Upper lobe of left lung (tissue), 6 donors: ENCODE results near the gene RAB6B. TPM values are rescaled to one million over a fixed set of nuclear protein-coding genes. Genes with fewer than 3 reads are reported as not detected.

Source experiments
- ATAC-seq, 2 donors: fragments of 200-7000 bp; cut with Tn5 transposase; one replicate each; pipeline ENCODE4 v1.9.1; 2022; ENCODE audit warnings: mild to moderate bottlenecking in 2 of 2, moderate library complexity in 2 of 2; ENCODE audit not compliant: low FRiP score in 2 of 2
- DNase-seq, 2 donors: peaks; one replicate each; pipeline ENCODE4 v3.0.0-alpha.2; 2019 to 2020
- H3K27ac ChIP-seq, 4 donors: fragments of 200-600 bp; sonication (generic); one replicate each; pipeline ENCODE4 v1.5.1; 2016 to 2019
- H3K27me3 ChIP-seq, 4 donors: fragments of 200-600 bp; sonication (generic); one replicate each; pipeline ENCODE4 v1.5.1; 2017 to 2019
- H3K36me3 ChIP-seq, 4 donors: fragments of 200-600 bp; sonication (generic); one replicate each; pipeline ENCODE4 v1.5.1; 2016 to 2019
- H3K4me1 ChIP-seq, 4 donors: fragments of 200-600 bp; sonication (generic); one replicate each; pipeline ENCODE4 v1.5.1; 2018 to 2019
- H3K4me3 ChIP-seq, 4 donors: fragments of 200-600 bp; sonication (generic); one replicate each; pipeline ENCODE4 v1.5.1; 2017 to 2019; ENCODE audit warnings: mild to moderate bottlenecking in 2 of 4, moderate library complexity in 1 of 4
- H3K9me3 ChIP-seq, 4 donors: fragments of 200-600 bp; sonication (generic); one replicate each; pipeline ENCODE4 v1.5.1; 2018 to 2019
- EP300 ChIP-seq, 4 donors: sonication (generic); formaldehyde crosslinking; IDR thresholded peaks; one replicate each; pipeline ENCODE4 v1.5.1; 2017; ENCODE audit warnings: antibody characterized with exemption in 4 of 4, control low read depth in 2 of 4
- POLR2A ChIP-seq, 4 donors: fragments of 450-650 bp; IDR thresholded peaks; one replicate each; pipeline ENCODE4 v1.5.1; 2016 to 2017; ENCODE audit warnings: antibody characterized with exemption in 4 of 4, mild to moderate bottlenecking in 2 of 4
- POLR2AphosphoS5 ChIP-seq, 2 donors: sonication (generic); formaldehyde crosslinking; IDR thresholded peaks; one replicate each; pipeline ENCODE4 v1.5.1; 2017; ENCODE audit warnings: antibody characterized with exemption in 2 of 2
- WGBS, 2 donors: methylation state at CpG; one replicate each; pipeline ENCODE4 v1.1.5; 2017 to 2018; 5-methylcytosine and 5-hydroxymethylcytosine counted together
- total RNA-seq, 6 donors: library from RNA; depleted of rRNA in 4 of 6; stranded (reverse); fragments of >200 nt in 4 of 6; gene quantifications; one replicate each; pipeline versions ENCODE4 v1.1.0 to v1.2.1, GENCODE V29; 2016 to 2021
- TF ChIP-seq, protein P1 (sequence below), 6 experiments: fragments of 450-650 bp in 4 of 6; fragments of 200-600 bp in 2 of 6; sonication (generic) in 2 of 6; IDR thresholded peaks; one replicate each; pipeline ENCODE4 v1.5.1; 2016 to 2019; ENCODE audit warnings: antibody characterized with exemption in 6 of 6
- donor health status: DM: no; HTN: no; CAD: no; lungs with moderate emphysema.
- donor health status: DM: no; HTN: yes; CAD: no; lungs with severe emphysema.

The RAB6B gene
- total RNA-seq, 6 donors from 2014 or later: 1.00 to 6.3 (median 2.8) TPM

GRCh38 chr3:133830071-133830470 is 65.6 kb downstream of the RAB6B start:
- H3K36me3 ChIP-seq: no peaks in the 10 kb centered on the region
- WGBS, 2 donors: 87 to 93% methylated on average over 3 of the region's 3 CpGs
- no peaks in the 10 kb centered on the region for H3K27me3 ChIP-seq
- H3K4me3 ChIP-seq: no peak overlapping the region
- no peak overlapping the region for H3K27ac ChIP-seq
- ATAC-seq (no peak), DNase-seq (no peak)
- H3K9me3 ChIP-seq: no peaks in the 10 kb centered on the region
- H3K4me1 ChIP-seq: no peaks in the 10 kb centered on the region
- no peak for TF ChIP-seq POLR2AphosphoS5 (IDR thresholded peaks at IDR 0.05)
- TF ChIP-seq, protein P1, sequence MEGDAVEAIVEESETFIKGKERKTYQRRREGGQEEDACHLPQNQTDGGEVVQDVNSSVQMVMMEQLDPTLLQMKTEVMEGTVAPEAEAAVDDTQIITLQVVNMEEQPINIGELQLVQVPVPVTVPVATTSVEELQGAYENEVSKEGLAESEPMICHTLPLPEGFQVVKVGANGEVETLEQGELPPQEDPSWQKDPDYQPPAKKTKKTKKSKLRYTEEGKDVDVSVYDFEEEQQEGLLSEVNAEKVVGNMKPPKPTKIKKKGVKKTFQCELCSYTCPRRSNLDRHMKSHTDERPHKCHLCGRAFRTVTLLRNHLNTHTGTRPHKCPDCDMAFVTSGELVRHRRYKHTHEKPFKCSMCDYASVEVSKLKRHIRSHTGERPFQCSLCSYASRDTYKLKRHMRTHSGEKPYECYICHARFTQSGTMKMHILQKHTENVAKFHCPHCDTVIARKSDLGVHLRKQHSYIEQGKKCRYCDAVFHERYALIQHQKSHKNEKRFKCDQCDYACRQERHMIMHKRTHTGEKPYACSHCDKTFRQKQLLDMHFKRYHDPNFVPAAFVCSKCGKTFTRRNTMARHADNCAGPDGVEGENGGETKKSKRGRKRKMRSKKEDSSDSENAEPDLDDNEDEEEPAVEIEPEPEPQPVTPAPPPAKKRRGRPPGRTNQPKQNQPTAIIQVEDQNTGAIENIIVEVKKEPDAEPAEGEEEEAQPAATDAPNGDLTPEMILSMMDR (IDR thresholded peaks at IDR 0.05): no peak
- no peak for TF ChIP-seq EP300 (IDR thresholded peaks at IDR 0.05)
- no peak for TF ChIP-seq POLR2A (IDR thresholded peaks at IDR 0.05)

GRCh38 chr3:133829310-133829707 is 66.4 kb downstream of the RAB6B start:
- ATAC-seq (no peak), DNase-seq (no peak)
- Histone ChIP-seq H3K4me3 (no peak overlapping the region), H3K27me3 (no peaks in the 10 kb centered on the region), H3K36me3 (peaks cover 0 to 6% (median 1%) of the 10 kb centered on the region in 4 donors), H3K9me3 (no peaks in the 10 kb centered on the region), H3K27ac (no peak overlapping the region), H3K4me1 (no peaks in the 10 kb centered on the region)
- 73% methylated on average over 3 of the region's 3 CpGs; no CpG with 5 or more reads in 1 of the 2 donors for WGBS, 2 donors
- TF ChIP-seq EP300 (IDR thresholded peaks at IDR 0.05) (no peak), POLR2A (IDR thresholded peaks at IDR 0.05) (no peak)
- TF ChIP-seq, protein P1 (IDR thresholded peaks at IDR 0.05): no peak

DNA sequence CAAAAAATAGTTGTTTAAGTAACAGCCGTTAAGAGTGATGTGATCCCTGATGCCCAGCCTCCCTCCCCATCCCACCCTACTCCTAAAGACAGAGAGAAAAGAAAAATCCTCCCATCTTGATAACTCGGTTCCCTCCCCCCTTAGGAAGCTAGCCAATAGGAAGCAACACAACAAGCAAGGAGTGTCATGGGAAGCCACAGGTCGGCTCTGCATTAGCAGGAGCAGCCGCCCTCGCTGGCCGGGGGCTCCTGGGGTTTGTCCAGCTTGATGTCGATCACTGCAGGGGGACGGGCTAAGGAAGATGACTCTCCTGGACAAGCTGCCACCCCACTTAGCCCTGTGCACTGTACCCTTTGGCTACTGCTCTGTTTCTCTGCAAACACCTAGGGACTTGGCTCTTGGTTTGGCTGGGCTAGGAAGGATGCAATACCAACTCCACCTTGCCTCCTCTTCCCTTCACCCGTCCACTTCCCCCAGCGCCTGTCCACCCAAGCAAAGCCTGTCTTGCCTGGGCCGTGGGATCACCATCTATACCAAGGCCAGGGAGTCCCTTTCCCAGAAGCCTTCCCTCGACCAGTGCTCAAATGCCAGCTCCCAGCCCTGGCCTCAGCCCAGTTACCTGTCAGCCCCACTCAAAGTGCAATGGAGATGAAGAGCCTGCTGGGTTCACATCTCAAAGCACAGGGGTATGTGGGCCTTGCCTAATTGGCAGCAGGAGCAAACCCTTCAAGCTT is 66.9 kb downstream of the RAB6B start:
- H3K27ac ChIP-seq: no peak overlapping the region
- 76 to 80% methylated on average over 9 to 12 of the region's 12 CpGs for WGBS, 2 donors
- DNase-seq: no peak
- TF ChIP-seq POLR2A (IDR thresholded peaks at IDR 0.05) (no peak), EP300 (IDR thresholded peaks at IDR 0.05) (no peak), POLR2AphosphoS5 (IDR thresholded peaks at IDR 0.05) (no peak)
- TF ChIP-seq, protein P1 (IDR thresholded peaks at IDR 0.05): no peak
- no peak for ATAC-seq
- peaks cover 0 to 12% (median 3%) of the 10 kb centered on the region in 4 donors for H3K36me3 ChIP-seq
- H3K4me1 ChIP-seq: no peaks in the 10 kb centered on the region
- H3K4me3 ChIP-seq: no peak overlapping the region
- no peaks in the 10 kb centered on the region for H3K9me3 ChIP-seq
- H3K27me3 ChIP-seq: no peaks in the 10 kb centered on the region

DNA sequence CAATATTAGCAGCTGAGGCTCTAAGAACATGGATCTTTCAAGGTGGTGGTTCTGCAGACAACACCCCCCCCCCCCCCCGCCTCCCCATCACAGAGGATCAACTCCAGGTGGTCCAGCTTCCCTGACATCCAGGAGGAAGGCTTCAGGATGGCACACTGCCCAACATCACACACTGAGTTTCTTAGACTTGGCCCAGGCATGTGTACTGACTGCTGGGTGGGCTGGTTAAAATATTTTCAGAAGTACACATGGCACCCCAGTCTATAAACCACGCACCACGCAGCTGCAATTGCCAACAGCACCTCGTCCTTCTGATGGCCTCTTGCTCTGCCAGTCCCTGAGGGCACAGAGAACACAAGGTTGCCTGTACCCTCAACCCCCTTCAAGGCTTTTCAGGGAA is 68.0 kb downstream of the RAB6B start:
- Histone ChIP-seq H3K27me3 (no peaks in the 10 kb centered on the region), H3K36me3 (peaks cover 0 to 20% (median 3%) of the 10 kb centered on the region in 4 donors), H3K9me3 (no peaks in the 10 kb centered on the region), H3K4me3 (no peak overlapping the region), H3K27ac (no peak overlapping the region), H3K4me1 (no peaks in the 10 kb centered on the region)
- WGBS, 2 donors: 67 to 80% methylated on average over 3 of the region's 4 CpGs
- TF ChIP-seq, protein P1 (IDR thresholded peaks at IDR 0.05): no peak
- TF ChIP-seq POLR2A (IDR thresholded peaks at IDR 0.05) (no peak), POLR2AphosphoS5 (IDR thresholded peaks at IDR 0.05) (no peak), EP300 (IDR thresholded peaks at IDR 0.05) (no peak)
- ATAC-seq: no peak
- DNase-seq: no peak

DNA sequence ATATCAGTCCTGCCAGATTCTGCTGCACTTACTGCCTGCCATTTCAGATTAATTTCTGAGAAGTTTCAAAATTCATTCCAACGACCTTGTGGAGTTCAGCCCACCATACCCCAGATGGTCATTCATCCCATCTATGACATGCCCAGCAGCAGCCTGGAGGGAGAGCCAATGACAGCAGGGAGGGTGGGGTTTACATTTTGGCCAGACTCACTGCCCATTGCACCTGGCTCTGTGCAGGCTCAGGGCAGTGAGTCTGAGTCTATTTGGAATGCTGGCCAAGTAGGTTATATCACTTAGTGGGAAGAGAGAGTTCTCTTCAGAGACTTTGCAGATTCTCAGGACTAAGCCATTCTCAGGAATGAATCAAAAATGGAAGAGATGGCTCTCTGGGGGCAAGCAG is 68.5 kb downstream of the RAB6B start:
- 64 to 71% methylated on average over 1 of the region's 1 CpG for WGBS, 2 donors
- ATAC-seq: no peak

More for the DNA sequence above, 68.5 kb downstream of the RAB6B start:
- no peaks in the 10 kb centered on the region for H3K27me3 ChIP-seq
- TF ChIP-seq EP300 (IDR thresholded peaks at IDR 0.05) (no peak), POLR2A (IDR thresholded peaks at IDR 0.05) (no peak), POLR2AphosphoS5 (IDR thresholded peaks at IDR 0.05) (no peak)
- TF ChIP-seq, protein P1 (IDR thresholded peaks at IDR 0.05): no peak
- H3K9me3 ChIP-seq: no peaks in the 10 kb centered on the region
- H3K4me1 ChIP-seq: no peaks in the 10 kb centered on the region
- no peak overlapping the region for H3K4me3 ChIP-seq
- peaks cover 0 to 25% (median 5%) of the 10 kb centered on the region in 4 donors for H3K36me3 ChIP-seq
- H3K27ac ChIP-seq: no peak overlapping the region
- no peak for DNase-seq
